GM18909 (cell line): ENCODE measurements around the gene UQCRHL.

Experiments used
- ATAC-seq: cut with Tn5 transposase; IDR thresholded peaks from one replicate; pipeline ENCODE4 v1.9.1; 2021; ENCODE audit warnings: mild to moderate bottlenecking; ENCODE audit not compliant: unreplicated experiment, poor library complexity

Gene UQCRHL

GRCh38 chr1:15761366-15762128 is 45.9 kb downstream of the UQCRHL start:
- ATAC-seq, result no peak

DNA sequence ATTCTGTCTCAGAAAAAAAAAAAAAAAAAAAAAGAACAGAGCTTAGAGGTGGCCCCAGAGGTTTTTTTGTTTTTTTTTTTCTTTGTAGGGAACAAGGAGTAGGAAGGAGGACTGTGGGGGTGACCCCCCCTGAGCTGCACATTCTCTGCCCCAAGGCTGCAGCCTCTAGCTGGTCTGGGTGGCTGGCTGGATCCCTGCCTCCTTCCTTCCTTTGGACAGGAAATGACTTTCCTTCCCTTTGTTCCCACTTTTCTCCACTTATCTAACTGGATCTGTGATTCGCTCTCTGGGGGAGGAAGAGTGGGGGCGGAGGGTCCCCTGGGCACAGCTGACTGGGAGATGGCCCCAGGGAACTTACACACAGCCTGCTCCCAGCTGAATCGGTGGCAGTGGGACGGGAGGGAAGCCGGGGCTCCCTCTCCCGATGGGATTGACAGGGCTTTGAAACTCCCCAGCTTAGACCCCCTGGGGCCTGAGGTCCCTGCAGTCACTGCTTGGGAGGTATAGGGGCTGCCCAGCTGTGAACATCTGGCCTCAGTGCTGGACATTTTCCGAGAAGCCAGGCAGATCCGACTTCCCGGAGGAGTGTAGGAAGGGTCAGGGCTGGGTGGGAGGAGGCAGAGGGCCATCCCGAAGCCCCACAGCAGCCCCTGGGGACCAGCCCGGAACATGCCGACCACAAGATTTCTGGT is 46.8 kb downstream of the UQCRHL start:
- ATAC-seq, result no peak

GRCh38 chr1:15758953-15759661 is 48.3 kb downstream of the UQCRHL start:
- no peak for ATAC-seq

GRCh38 chr1:15758343-15758931 is 49.0 kb downstream of the UQCRHL start, which contains the start of gene FBLIM1:
TSS of gene FBLIM1 (plus strand) at chr1:15758795. CDS start at chr1:15764984, 6,189 bp downstream.
- ATAC-seq, result no peak

DNA sequence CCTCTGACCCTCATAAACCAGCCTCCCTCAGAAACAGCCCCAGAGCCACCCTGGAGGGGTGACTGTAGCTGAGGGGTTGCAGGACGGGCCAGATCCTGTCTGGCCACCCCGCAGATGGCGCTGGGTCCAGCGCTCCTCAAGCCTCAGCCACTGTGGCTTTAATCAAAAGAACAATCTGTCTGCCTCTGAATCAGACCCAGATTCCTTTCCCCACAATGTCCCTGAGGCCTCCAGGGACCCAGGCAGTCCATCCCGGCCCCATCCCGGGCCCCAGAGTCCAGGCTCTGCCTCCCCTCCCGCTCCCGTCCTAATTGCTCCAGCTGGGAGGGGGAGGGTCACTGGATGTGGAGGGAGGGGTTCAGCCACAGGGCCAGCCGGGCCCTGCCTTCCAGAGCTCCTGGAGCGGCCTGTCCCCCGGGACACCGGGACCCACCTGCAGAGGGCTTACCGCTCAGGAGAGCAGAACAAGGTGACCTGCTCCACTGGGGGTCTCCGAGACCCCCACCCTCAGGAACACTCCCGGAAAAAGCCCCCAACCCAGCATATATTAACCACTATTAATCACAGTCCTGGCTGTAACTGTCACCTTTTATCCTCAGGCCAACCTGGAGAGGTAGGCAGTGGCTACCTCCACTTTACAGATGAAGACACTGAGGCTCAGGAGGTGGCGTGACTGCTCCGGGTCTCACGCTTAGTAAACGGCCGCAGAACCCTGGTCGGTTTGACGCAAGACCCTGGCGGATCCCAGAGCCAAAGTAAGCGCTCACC is 49.7 kb downstream of the UQCRHL start:
- ATAC-seq, result no peak
